GM23338 (cell line): ENCODE measurements around the gene ULK4. TPM values are rescaled to one million over a fixed set of nuclear protein-coding genes. Genes with fewer than 3 reads are reported as not detected.

Experiments
- ATAC-seq: fragments of 200-7000 bp; cut with Tn5 transposase; 3 replicates; pipeline ENCODE4 v1.9.1; 2020
- DNase-seq: peaks from one replicate; pipeline ENCODE4 v3.0.0-alpha.2; 2015; ENCODE audit warnings: low spot score
- H2AFZ ChIP-seq: fragments of 200-600 bp; sonication (generic); 2 replicates; pipeline ENCODE4 v1.8.0; 2016; ENCODE audit warnings: antibody characterized with exemption, mild to moderate bottlenecking, moderate library complexity
- H3F3A ChIP-seq: fragments of 200-600 bp; sonication (generic); replicated peaks from 2 replicates; pipeline ENCODE4 v1.8.0; 2017; ENCODE audit warnings: antibody characterized with exemption, mixed run types, low read depth
- H3K27ac ChIP-seq: fragments of 200-600 bp; sonication (generic); 2 replicates; pipeline ENCODE4 v1.6.1; 2016; ENCODE audit warnings: low read depth
- H3K27me3 ChIP-seq: fragments of 200-600 bp; sonication (generic); 2 replicates; pipeline ENCODE4 v1.8.0; 2016; ENCODE audit warnings: mild to moderate bottlenecking, mixed run types, moderate library complexity; ENCODE audit not compliant: insufficient read depth
- H3K36me3 ChIP-seq: fragments of 200-600 bp; sonication (generic); 2 replicates; pipeline ENCODE4 v1.8.0; 2016; ENCODE audit warnings: mild to moderate bottlenecking; ENCODE audit not compliant: insufficient read depth
- H3K4me1 ChIP-seq: fragments of 200-600 bp; sonication (generic); 2 replicates; pipeline ENCODE4 v1.8.0; 2016; ENCODE audit warnings: mild to moderate bottlenecking, moderate library complexity; ENCODE audit not compliant: insufficient read depth
- H3K4me2 ChIP-seq: fragments of 200-600 bp; sonication (generic); 2 replicates; pipeline ENCODE4 v1.7.1; 2017; ENCODE audit warnings: mixed run types
- H3K4me3 ChIP-seq: fragments of 200-600 bp; sonication (generic); 2 replicates; pipeline ENCODE4 v1.6.1; 2016; ENCODE audit warnings: mixed run types
- H3K79me2 ChIP-seq: fragments of 200-600 bp; sonication (generic); replicated peaks from 2 replicates; pipeline ENCODE4 v1.8.0; 2017; ENCODE audit warnings: mild to moderate bottlenecking; ENCODE audit not compliant: insufficient read depth
- H3K9me2 ChIP-seq: fragments of 200-600 bp; sonication (generic); 2 replicates; pipeline ENCODE4 v1.8.0; 2017; ENCODE audit not compliant: insufficient read depth
- H4K20me1 ChIP-seq: fragments of 200-600 bp; sonication (generic); replicated peaks from 2 replicates; pipeline ENCODE4 v1.8.0; 2017; ENCODE audit warnings: mild to moderate bottlenecking; ENCODE audit not compliant: insufficient read depth
- H3K27ac Mint-ChIP-seq: 2 replicates; pipeline ENCODE4 v1.8.0; 2020; ENCODE audit warnings: inconsistent platforms, mild to moderate bottlenecking, moderate library complexity, mixed read lengths
- H3K27me3 Mint-ChIP-seq: 3 replicates; pipeline ENCODE4 v1.8.0; 2022; ENCODE audit warnings: low read depth, mild to moderate bottlenecking, moderate library complexity, mixed read lengths, inconsistent platforms; ENCODE audit not compliant: insufficient read depth, poor library complexity
- H3K36me3 Mint-ChIP-seq: 3 replicates; pipeline ENCODE4 v1.8.0; 2021; ENCODE audit warnings: low read depth, mild to moderate bottlenecking, inconsistent platforms, moderate library complexity, mixed read lengths
- H3K4me1 Mint-ChIP-seq: 3 replicates; pipeline ENCODE4 v1.8.0; 2020; ENCODE audit warnings: mild to moderate bottlenecking, inconsistent platforms, mixed read lengths
- H3K4me3 Mint-ChIP-seq: 3 replicates; pipeline ENCODE4 v1.8.0; 2021; ENCODE audit warnings: moderate library complexity, mild to moderate bottlenecking, inconsistent platforms, mixed read lengths
- H3K9me3 Mint-ChIP-seq: 3 replicates; pipeline ENCODE4 v1.8.0; 2020; ENCODE audit warnings: moderate library complexity, mild to moderate bottlenecking, inconsistent platforms, mixed read lengths
- CREB1 ChIP-seq: fragments of 250-450 bp; sonication (Bioruptor Pico); IDR thresholded peaks from 2 replicates; pipeline ENCODE4 v1.5.0; 2020; ENCODE audit warnings: low read depth, mild to moderate bottlenecking, moderate library complexity
- CTCF ChIP-seq, 2 experiments: fragments of 200-600 bp in 1 of 2; sonication (generic) in 1 of 2; conservative IDR thresholded peaks; 2 replicates each; pipeline versions ENCODE4 v1.5.1 to v1.6.1; 2016 to 2017; ENCODE audit warnings: antibody characterized with exemption in 2 of 2, low read depth in 2 of 2, mild to moderate bottlenecking in 2 of 2, moderate library complexity in 1 of 2
- ETS1 ChIP-seq: IDR thresholded peaks from 2 replicates; pipeline ENCODE4 v1.6.1; 2016; ENCODE audit warnings: antibody characterized with exemption
- EZH2 ChIP-seq: fragments of 200-600 bp; sonication (generic); IDR thresholded peaks from one replicate; pipeline ENCODE4 v1.8.0; 2017; ENCODE audit warnings: antibody characterized with exemption, mild to moderate bottlenecking, low read depth; ENCODE audit not compliant: unreplicated experiment
- NANOG ChIP-seq: IDR thresholded peaks from 2 replicates; pipeline ENCODE4 v1.6.1; 2016; ENCODE audit warnings: antibody characterized with exemption, borderline replicate concordance
- POLR2AphosphoS5 ChIP-seq: IDR thresholded peaks from 2 replicates; pipeline ENCODE4 v1.6.1; 2016; ENCODE audit warnings: antibody characterized with exemption, low read depth
- REST ChIP-seq: IDR thresholded peaks from one replicate; pipeline ENCODE4 v1.6.1; 2018; ENCODE audit warnings: antibody characterized with exemption; ENCODE audit not compliant: unreplicated experiment
- ZNF114 ChIP-seq: fragments of 250-450 bp; sonication (Bioruptor Pico); IDR thresholded peaks from 2 replicates; pipeline ENCODE4 v1.5.0; 2020; ENCODE audit warnings: mild to moderate bottlenecking, moderate library complexity
- ZNF462 ChIP-seq: fragments of 250-450 bp; sonication (Bioruptor Pico); IDR thresholded peaks from 2 replicates; pipeline ENCODE4 v1.5.0; 2020; ENCODE audit warnings: mild to moderate bottlenecking, moderate library complexity
- polyA plus RNA-seq: library from polyadenylated mRNA; unstranded; fragments of >200 nt; fragmentation: Nextera tagmentation; extraction: Ambion mirVana; gene quantifications from 2 replicates; pipeline ENCODE4 v1.2.1, GENCODE V29; 2016
- total RNA-seq: library from RNA; depleted of rRNA; stranded (reverse); fragments of >200 nt; shearing (Covaris generic); gene quantifications from 2 replicates; pipeline ENCODE4 v1.2.3, GENCODE V29; 2014

The ULK4 gene
- total and polyA plus RNA-seq, 2 experiments from 2014 or later: 20.8 to 41.4 TPM

GRCh38 chr3:41198950-41199865 is 762.7 kb downstream of the ULK4 start, which contains the start of gene CTNNB1:
TSS of gene CTNNB1 (plus strand) at chr3:41199505. CDS start at chr3:41224069, 24,564 bp downstream.
- peak within 1 kb of the TSS; percentile 98 for H3K27ac ChIP-seq
- peaks cover 34% of the 10 kb centered on the region for H3K4me1 ChIP-seq
- peak; percentile 77 for ATAC-seq
- H3K27ac Mint-ChIP-seq: peak within 1 kb of the TSS; percentile 94
- H3K27me3 Mint-ChIP-seq: peaks cover 9% of the 10 kb centered on the region
- peaks cover 10% of the 10 kb centered on the region; the same call in 2 of the 3 replicates for H3K36me3 Mint-ChIP-seq
- H4K20me1 ChIP-seq: peaks cover 30% of the 10 kb centered on the region
- peaks cover 9% of the 10 kb centered on the region; the same call in 1 of the 2 replicates for H3K27me3 ChIP-seq
- TF ChIP-seq CREB1 (CRISPR knock-in tag) (peak; percentile 85), REST (peak; percentile 18), EZH2 (no peak), ZNF114 (CRISPR knock-in tag) (peak; percentile 90), POLR2AphosphoS5 (peak; percentile 97), NANOG (no peak), ETS1 (peak; percentile 29; the same call in 1 of the 2 replicates), ZNF462 (peak; percentile 80; the same call in 1 of the 2 replicates), CTCF (conservative IDR thresholded peaks at IDR 0.05; ENCODE audit: low read depth in 2 of 2) (0 out of 4 replicates have a peak, but pooled peaks of 1 of the 2 experiments have one; percentile 1)
- H2AFZ ChIP-seq: peak within 1 kb of the TSS; percentile 57; the same call in 1 of the 2 replicates
- H3K4me2 ChIP-seq: peak within 1 kb of the TSS; percentile 84
- no peaks in the 10 kb centered on the region for H3K36me3 ChIP-seq
- no peaks in the 10 kb centered on the region for H3K9me3 Mint-ChIP-seq
- H3K4me1 Mint-ChIP-seq: peaks cover 36% of the 10 kb centered on the region
- H3F3A ChIP-seq: no peaks in the 10 kb centered on the region
- DNase-seq: peak; percentile 96
- peak within 1 kb of the TSS; percentile 92 for H3K4me3 ChIP-seq
- H3K79me2 ChIP-seq: peaks cover 43% of the 10 kb centered on the region
- peak within 1 kb of the TSS; percentile 98 for H3K4me3 Mint-ChIP-seq
- no peaks in the 10 kb centered on the region for H3K9me2 ChIP-seq
